Fibroblast of lung (primary cell): ENCODE results near the gene CCNG2. TPM values are rescaled to one million over a fixed set of nuclear protein-coding genes. Genes with fewer than 3 reads are reported as not detected.

Source experiments
- DNase-seq, 2 donors: peaks; one replicate each; pipeline versions ENCODE4 v3.0.0 to v3.0.0-alpha.2; 2010; ENCODE audit warnings: low read depth in 2 of 2
- H2AFZ ChIP-seq: 2 replicates; pipeline ENCODE4 v1.5.1; 2012; ENCODE audit warnings: low read length, control low read depth, inconsistent platforms
- H3K27ac ChIP-seq: 2 replicates; pipeline ENCODE4 v1.5.1; 2011; ENCODE audit warnings: low read length, control low read depth; ENCODE audit not compliant: insufficient read depth
- H3K27me3 ChIP-seq: 2 replicates; pipeline ENCODE4 v1.5.1; 2011; ENCODE audit warnings: mild to moderate bottlenecking, low read length; ENCODE audit not compliant: control insufficient read depth, insufficient read depth
- H3K36me3 ChIP-seq: 2 replicates; pipeline ENCODE4 v1.5.1; 2011; ENCODE audit warnings: low read length; ENCODE audit not compliant: control insufficient read depth, insufficient read depth
- H3K4me1 ChIP-seq: 2 replicates; pipeline ENCODE4 v1.5.1; 2011; ENCODE audit warnings: low read length; ENCODE audit not compliant: control insufficient read depth, insufficient read depth; ENCODE audit errors: extremely low read depth
- H3K4me2 ChIP-seq: 2 replicates; pipeline ENCODE4 v1.5.1; 2011; ENCODE audit warnings: low read length, control low read depth; ENCODE audit not compliant: insufficient read depth; ENCODE audit errors: extremely low read depth
- H3K4me3 ChIP-seq, 4 experiments: fragments of 200-600 bp in 1 of 4; sonication (generic) in 1 of 4; replicated peaks in 1 of 4; 2 replicates each; pipeline ENCODE4 v1.5.1; 2011 to 2016; ENCODE audit warnings: low read length in 4 of 4, low read depth in 3 of 4, mild to moderate bottlenecking in 3 of 4, control low read depth in 2 of 4, inconsistent platforms in 1 of 4, mixed read lengths in 1 of 4; ENCODE audit not compliant: insufficient read depth in 1 of 4; ENCODE audit errors: control extremely low read depth in 1 of 4
- H3K79me2 ChIP-seq: 2 replicates; pipeline ENCODE4 v1.5.1; 2012; ENCODE audit warnings: mild to moderate bottlenecking, low read length, inconsistent platforms; ENCODE audit not compliant: control insufficient read depth, insufficient read depth
- H3K9ac ChIP-seq: 2 replicates; pipeline ENCODE4 v1.5.1; 2011; ENCODE audit warnings: mild to moderate bottlenecking, low read length, control low read depth; ENCODE audit not compliant: insufficient read depth
- H3K9me3 ChIP-seq: 2 replicates; pipeline ENCODE4 v1.5.1; 2012; ENCODE audit warnings: low read depth, low read length; ENCODE audit not compliant: control insufficient read depth, insufficient read depth
- H4K20me1 ChIP-seq: 2 replicates; pipeline ENCODE4 v1.5.1; 2011; ENCODE audit warnings: low read length; ENCODE audit not compliant: control insufficient read depth, insufficient read depth; ENCODE audit errors: extremely low read depth
- EZH2 ChIP-seq: IDR thresholded peaks from 2 replicates; pipeline ENCODE4 v1.5.1; 2012; ENCODE audit warnings: low read length, control low read depth, mild to moderate bottlenecking; ENCODE audit errors: missing control alignments
- polyA plus RNA-seq, 2 donors: library from polyadenylated mRNA; depleted of rRNA in 1 of 2; stranded (reverse) in 1 of 2; unstranded in 1 of 2; fragments of >200 nt; gene quantifications; 2 replicates each; pipeline ENCODE4 v1.2.1, GENCODE V29; 2011 to 2012; ENCODE audit warnings: missing spikeins in 1 of 2
- total RNA-seq: library from RNA; depleted of rRNA; stranded (reverse); fragments of >200 nt; gene quantifications from 2 replicates; pipeline ENCODE4 v1.2.1, GENCODE V29; 2014
- TF ChIP-seq, protein P1 (sequence below), 2 donors: IDR thresholded peaks in 1 of 2; conservative IDR thresholded peaks in 1 of 2; 1 replicate in 1 of 2; 2 replicates in 1 of 2; pipeline ENCODE4 v1.5.1; 2011 to 2012; ENCODE audit warnings: low read length in 2 of 2, control low read depth in 1 of 2, inconsistent platforms in 1 of 2, low read depth in 1 of 2, mild to moderate bottlenecking in 1 of 2

Gene CCNG2
- total and polyA plus RNA-seq, 2 donors (not counting 1 experiment from before 2014, with no cell fraction given): 20.1 to 30.3 TPM

DNA sequence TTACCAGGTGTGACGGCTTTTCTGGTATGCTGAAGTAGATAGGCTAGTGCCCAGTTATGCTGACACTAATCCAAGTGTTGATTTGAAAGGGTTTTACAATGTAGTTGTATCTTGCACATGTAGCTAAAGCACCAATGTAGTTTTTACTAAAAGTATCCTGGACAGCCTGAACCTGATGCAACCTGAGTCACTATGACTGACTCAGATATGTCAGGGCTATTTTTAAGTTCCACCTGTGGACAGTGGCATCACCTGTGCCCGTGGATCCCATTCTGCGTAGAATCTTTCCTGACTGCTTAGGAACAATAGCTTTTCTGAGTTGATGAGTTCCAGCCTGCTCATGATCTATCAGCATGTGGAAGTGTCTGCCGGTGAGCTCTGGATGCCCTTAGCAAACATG lies 58.1 kb downstream of the CCNG2 start:
- peaks cover 21% of the 10 kb centered on the region for H3K27me3 ChIP-seq
- H3K27ac ChIP-seq: no peak overlapping the region
- TF ChIP-seq, protein P1, sequence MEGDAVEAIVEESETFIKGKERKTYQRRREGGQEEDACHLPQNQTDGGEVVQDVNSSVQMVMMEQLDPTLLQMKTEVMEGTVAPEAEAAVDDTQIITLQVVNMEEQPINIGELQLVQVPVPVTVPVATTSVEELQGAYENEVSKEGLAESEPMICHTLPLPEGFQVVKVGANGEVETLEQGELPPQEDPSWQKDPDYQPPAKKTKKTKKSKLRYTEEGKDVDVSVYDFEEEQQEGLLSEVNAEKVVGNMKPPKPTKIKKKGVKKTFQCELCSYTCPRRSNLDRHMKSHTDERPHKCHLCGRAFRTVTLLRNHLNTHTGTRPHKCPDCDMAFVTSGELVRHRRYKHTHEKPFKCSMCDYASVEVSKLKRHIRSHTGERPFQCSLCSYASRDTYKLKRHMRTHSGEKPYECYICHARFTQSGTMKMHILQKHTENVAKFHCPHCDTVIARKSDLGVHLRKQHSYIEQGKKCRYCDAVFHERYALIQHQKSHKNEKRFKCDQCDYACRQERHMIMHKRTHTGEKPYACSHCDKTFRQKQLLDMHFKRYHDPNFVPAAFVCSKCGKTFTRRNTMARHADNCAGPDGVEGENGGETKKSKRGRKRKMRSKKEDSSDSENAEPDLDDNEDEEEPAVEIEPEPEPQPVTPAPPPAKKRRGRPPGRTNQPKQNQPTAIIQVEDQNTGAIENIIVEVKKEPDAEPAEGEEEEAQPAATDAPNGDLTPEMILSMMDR (conservative IDR thresholded peaks at IDR 0.05 in 1 of 2, IDR thresholded peaks at IDR 0.05 in 1 of 2; ENCODE audit: low read depth in 1 of 2, low read length in 2 of 2): no peak
- no peak for TF ChIP-seq EZH2
- no peaks in the 10 kb centered on the region for H3K36me3 ChIP-seq
- H3K79me2 ChIP-seq: no peaks in the 10 kb centered on the region
- H3K4me2 ChIP-seq: no peak overlapping the region
- H3K4me3 ChIP-seq: no peak overlapping the region
- H3K9me3 ChIP-seq: no peaks in the 10 kb centered on the region
- no peak overlapping the region for H3K9ac ChIP-seq
- H3K4me1 ChIP-seq: no peaks in the 10 kb centered on the region
- H4K20me1 ChIP-seq: no peaks in the 10 kb centered on the region
- no peak for DNase-seq
- no peak overlapping the region for H2AFZ ChIP-seq

DNA sequence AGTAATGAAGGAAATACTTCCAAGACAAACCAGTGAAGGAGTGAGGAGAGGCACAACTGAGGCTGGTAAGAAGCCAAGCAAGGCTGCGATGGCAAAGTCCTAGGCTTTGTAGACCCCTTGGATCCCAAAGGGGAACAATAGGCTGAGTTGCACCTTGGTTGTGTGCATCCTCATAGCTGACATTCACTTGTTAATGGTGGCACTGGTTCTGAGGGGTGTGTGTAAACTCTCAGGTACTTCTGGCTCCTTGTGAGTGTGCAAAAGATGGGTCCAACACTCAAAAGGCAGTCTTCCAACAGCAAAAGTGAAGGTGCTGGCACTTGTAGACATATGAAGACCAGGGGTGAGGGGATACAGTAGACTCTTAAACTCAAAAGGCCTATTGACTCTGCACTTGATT lies 60.5 kb downstream of the CCNG2 start:
- no peaks in the 10 kb centered on the region for H4K20me1 ChIP-seq
- DNase-seq: no peak
- H3K27me3 ChIP-seq: peaks cover 15% of the 10 kb centered on the region

GRCh38 chr4:77219266-77219665 lies 62.3 kb downstream of the CCNG2 start:
- no peak for DNase-seq
- no peak for TF ChIP-seq EZH2
- TF ChIP-seq, protein P1 (conservative IDR thresholded peaks at IDR 0.05 in 1 of 2, IDR thresholded peaks at IDR 0.05 in 1 of 2; ENCODE audit: low read depth in 1 of 2, low read length in 2 of 2): no peak
- Histone ChIP-seq H3K79me2 (no peaks in the 10 kb centered on the region), H3K4me1 (no peaks in the 10 kb centered on the region), H3K27me3 (peaks cover 12% of the 10 kb centered on the region), H3K36me3 (no peaks in the 10 kb centered on the region), H4K20me1 (no peaks in the 10 kb centered on the region), H3K4me2 (no peak overlapping the region), H3K4me3 (no peak overlapping the region), H3K27ac (no peak overlapping the region), H3K9me3 (no peaks in the 10 kb centered on the region), H2AFZ (no peak overlapping the region), H3K9ac (no peak overlapping the region)

More for the DNA sequence above, 60.5 kb downstream of the CCNG2 start:
- Histone ChIP-seq H3K4me2 (no peak overlapping the region), H2AFZ (no peak overlapping the region), H3K9me3 (no peaks in the 10 kb centered on the region), H3K36me3 (no peaks in the 10 kb centered on the region), H3K79me2 (no peaks in the 10 kb centered on the region), H3K4me1 (no peaks in the 10 kb centered on the region), H3K27ac (no peak overlapping the region), H3K9ac (no peak overlapping the region), H3K4me3 (no peak overlapping the region)
- TF ChIP-seq, protein P1 (conservative IDR thresholded peaks at IDR 0.05 in 1 of 2, IDR thresholded peaks at IDR 0.05 in 1 of 2; ENCODE audit: low read depth in 1 of 2, low read length in 2 of 2): no peak

Other genes with a start within 250 kb of the CCNG2 start
- 293 and 688 TPM in 2 replicates for gene SEPTIN11, start 207.5 kb upstream of the CCNG2 start, total RNA-seq
- gene SEPTIN11, start 207.5 kb upstream of the CCNG2 start, polyA plus RNA-seq: 521 and 1,286 TPM in 2 replicates
- gene CCNI, start 81.2 kb upstream of the CCNG2 start, total RNA-seq: 117 and 151 TPM in 2 replicates
- gene CCNI, start 81.2 kb upstream of the CCNG2 start, polyA plus RNA-seq: 214 and 216 TPM in 2 replicates